Measurements from ENCODE around the gene NOCT.
"Not testable (repeated sequence)": the region's sequence is repeated elsewhere in the genome, so short reads cannot be mapped to it uniquely, and the experiment has no call there.

NOCT gene

GRCh38 chr4:139048026-139048425 lies 32.4 kb downstream of the NOCT start:
- H3K36me3 ChIP-seq (ENCODE audit: control insufficient read depth, insufficient read depth, low read length) = peaks cover 68% of the 10 kb centered on the region
- peaks cover 9% of the 10 kb centered on the region; the same call in 1 of the 2 replicates for H3K4me1 ChIP-seq (ENCODE audit: control insufficient read depth, insufficient read depth, low read length)
- H3K4me3 ChIP-seq (ENCODE audit: low read depth, low read length) = no peak overlapping the region

GRCh38 chr4:139050446-139050845 lies 34.9 kb downstream of the NOCT start:
- Histone ChIP-seq H3K9ac (ENCODE audit: low read length) (no peak overlapping the region), H3K4me1 (ENCODE audit: control insufficient read depth, insufficient read depth, low read length) (peaks cover 9% of the 10 kb centered on the region; the same call in 1 of the 2 replicates), H3K36me3 (ENCODE audit: control insufficient read depth, insufficient read depth, low read length) (peaks cover 64% of the 10 kb centered on the region), H3K4me3 (ENCODE audit: low read depth, low read length) (no peak overlapping the region), H3K27ac (ENCODE audit: low read depth, low read length) (0 out of 2 replicates have a peak overlapping the region, but pooled peaks have one; percentile 18), H3K27me3 (ENCODE audit: control insufficient read depth, insufficient read depth, low read length) (no peaks in the 10 kb centered on the region), H3K9me3 (ENCODE audit: control insufficient read depth, insufficient read depth, low read depth, low read length) (no peaks in the 10 kb centered on the region)

More at GRCh38 chr4:139048026-139048425, 32.4 kb downstream of the NOCT start:
- H3K9me3 ChIP-seq (ENCODE audit: control insufficient read depth, insufficient read depth, low read depth, low read length) = no peaks in the 10 kb centered on the region
- H3K27me3 ChIP-seq (ENCODE audit: control insufficient read depth, insufficient read depth, low read length) = no peaks in the 10 kb centered on the region
- H3K27ac ChIP-seq (ENCODE audit: low read depth, low read length) = no peak overlapping the region
- H3K9ac ChIP-seq (ENCODE audit: low read length) = no peak overlapping the region

- no peaks in the 10 kb centered on the region for H3K9me3 ChIP-seq (ENCODE audit: control insufficient read depth, insufficient read depth, low read depth, low read length)
- H3K36me3 ChIP-seq (ENCODE audit: control insufficient read depth, insufficient read depth, low read length) = peaks cover 67% of the 10 kb centered on the region
- no peak overlapping the region for H3K9ac ChIP-seq (ENCODE audit: low read length)
- peaks cover 9% of the 10 kb centered on the region; the same call in 1 of the 2 replicates for H3K4me1 ChIP-seq (ENCODE audit: control insufficient read depth, insufficient read depth, low read length)
- no peak overlapping the region for H3K4me3 ChIP-seq (ENCODE audit: low read depth, low read length)
- H3K27me3 ChIP-seq (ENCODE audit: control insufficient read depth, insufficient read depth, low read length) = no peaks in the 10 kb centered on the region
- H3K27ac ChIP-seq (ENCODE audit: low read depth, low read length) = no peak overlapping the region
Observed at GRCh38 chr4:139053909-139054308, 38.3 kb downstream of the NOCT start.

GRCh38 chr4:139054791-139055505 lies 39.4 kb downstream of the NOCT start:
- Histone ChIP-seq H3K4me1 (ENCODE audit: control insufficient read depth, insufficient read depth, low read length) (peaks cover 7% of the 10 kb centered on the region; the same call in 1 of the 2 replicates), H3K4me3 (ENCODE audit: low read depth, low read length) (no peak overlapping the region), H3K9ac (ENCODE audit: low read length) (no peak overlapping the region), H3K27me3 (ENCODE audit: control insufficient read depth, insufficient read depth, low read length) (no peaks in the 10 kb centered on the region), H3K36me3 (ENCODE audit: control insufficient read depth, insufficient read depth, low read length) (peaks cover 68% of the 10 kb centered on the region), H3K27ac (ENCODE audit: low read depth, low read length) (no peak overlapping the region), H3K9me3 (ENCODE audit: control insufficient read depth, insufficient read depth, low read depth, low read length) (no peaks in the 10 kb centered on the region)

GRCh38 chr4:139059026-139059425 lies 43.4 kb downstream of the NOCT start:
- H3K4me3 ChIP-seq (ENCODE audit: low read depth, low read length); H3K4me1 ChIP-seq (ENCODE audit: control insufficient read depth, insufficient read depth, low read length); H3K9ac ChIP-seq (ENCODE audit: low read length); H3K27me3 ChIP-seq (ENCODE audit: control insufficient read depth, insufficient read depth, low read length); H3K27ac ChIP-seq (ENCODE audit: low read depth, low read length); H3K9me3 ChIP-seq (ENCODE audit: control insufficient read depth, insufficient read depth, low read depth, low read length): not testable (repeated sequence)
- H3K36me3 ChIP-seq (ENCODE audit: control insufficient read depth, insufficient read depth, low read length) = peaks cover 89% of the 10 kb centered on the region

- no peak overlapping the region for H3K27ac ChIP-seq (ENCODE audit: low read depth, low read length)
- peaks cover 89% of the 10 kb centered on the region for H3K36me3 ChIP-seq (ENCODE audit: control insufficient read depth, insufficient read depth, low read length)
- no peak overlapping the region for H3K9ac ChIP-seq (ENCODE audit: low read length)
Observed at GRCh38 chr4:139060591-139060990, 45.0 kb downstream of the NOCT start.

GRCh38 chr4:139076016-139076744 lies 60.6 kb downstream of the NOCT start:
- Histone ChIP-seq H3K27ac (ENCODE audit: low read depth, low read length) (no peak overlapping the region), H3K27me3 (ENCODE audit: control insufficient read depth, insufficient read depth, low read length) (no peaks in the 10 kb centered on the region), H3K4me1 (ENCODE audit: control insufficient read depth, insufficient read depth, low read length) (no peaks in the 10 kb centered on the region), H3K36me3 (ENCODE audit: control insufficient read depth, insufficient read depth, low read length) (peaks cover 31% of the 10 kb centered on the region), H3K9me3 (ENCODE audit: control insufficient read depth, insufficient read depth, low read depth, low read length) (no peaks in the 10 kb centered on the region), H3K4me3 (ENCODE audit: low read depth, low read length) (no peak overlapping the region), H3K9ac (ENCODE audit: low read length) (no peak overlapping the region)

More at GRCh38 chr4:139060591-139060990, 45.0 kb downstream of the NOCT start:
- Histone ChIP-seq H3K27me3 (ENCODE audit: control insufficient read depth, insufficient read depth, low read length) (no peaks in the 10 kb centered on the region), H3K4me3 (ENCODE audit: low read depth, low read length) (no peak overlapping the region), H3K4me1 (ENCODE audit: control insufficient read depth, insufficient read depth, low read length) (no peaks in the 10 kb centered on the region), H3K9me3 (ENCODE audit: control insufficient read depth, insufficient read depth, low read depth, low read length) (no peaks in the 10 kb centered on the region)

GRCh38 chr4:139077567-139078355 lies 62.2 kb downstream of the NOCT start:
- Histone ChIP-seq H3K4me3 (ENCODE audit: low read depth, low read length) (no peak overlapping the region), H3K27ac (ENCODE audit: low read depth, low read length) (no peak overlapping the region), H3K36me3 (ENCODE audit: control insufficient read depth, insufficient read depth, low read length) (peaks cover 15% of the 10 kb centered on the region), H3K9ac (ENCODE audit: low read length) (no peak overlapping the region), H3K4me1 (ENCODE audit: control insufficient read depth, insufficient read depth, low read length) (peaks cover 4% of the 10 kb centered on the region; the same call in 1 of the 2 replicates), H3K27me3 (ENCODE audit: control insufficient read depth, insufficient read depth, low read length) (no peaks in the 10 kb centered on the region), H3K9me3 (ENCODE audit: control insufficient read depth, insufficient read depth, low read depth, low read length) (no peaks in the 10 kb centered on the region)

- Histone ChIP-seq H3K9ac (ENCODE audit: low read length) (no peak overlapping the region), H3K4me3 (ENCODE audit: low read depth, low read length) (no peak overlapping the region), H3K27me3 (ENCODE audit: control insufficient read depth, insufficient read depth, low read length) (no peaks in the 10 kb centered on the region), H3K9me3 (ENCODE audit: control insufficient read depth, insufficient read depth, low read depth, low read length) (no peaks in the 10 kb centered on the region), H3K27ac (ENCODE audit: low read depth, low read length) (no peak overlapping the region), H3K4me1 (ENCODE audit: control insufficient read depth, insufficient read depth, low read length) (peaks cover 4% of the 10 kb centered on the region; the same call in 1 of the 2 replicates), H3K36me3 (ENCODE audit: control insufficient read depth, insufficient read depth, low read length) (peaks cover 8% of the 10 kb centered on the region; the same call in 1 of the 2 replicates)
Observed at GRCh38 chr4:139078926-139079325, 63.3 kb downstream of the NOCT start.

GRCh38 chr4:139082750-139083606 lies 67.4 kb downstream of the NOCT start:
- peak overlapping the region; percentile 82 for H3K4me3 ChIP-seq (ENCODE audit: low read depth, low read length)
- H3K27ac ChIP-seq (ENCODE audit: low read depth, low read length) = peak overlapping the region; percentile 56; the same call in 1 of the 2 replicates
- H3K36me3 ChIP-seq (ENCODE audit: control insufficient read depth, insufficient read depth, low read length) = no peaks in the 10 kb centered on the region
- no peaks in the 10 kb centered on the region for H3K9me3 ChIP-seq (ENCODE audit: control insufficient read depth, insufficient read depth, low read depth, low read length)
- H3K4me1 ChIP-seq (ENCODE audit: control insufficient read depth, insufficient read depth, low read length) = peaks cover 13% of the 10 kb centered on the region
- H3K9ac ChIP-seq (ENCODE audit: low read length) = peak overlapping the region; percentile 80
- no peaks in the 10 kb centered on the region for H3K27me3 ChIP-seq (ENCODE audit: control insufficient read depth, insufficient read depth, low read length)

Measured in HUES6 (cell line).